HCT116 (cell line): Measurements from ENCODE around the gene RPH3AL. TPM values are rescaled to one million over a fixed set of nuclear protein-coding genes. Genes with fewer than 3 reads are reported as not detected.

Source experiments
- ATAC-seq: fragments of 200-7000 bp; cut with Tn5 transposase; 2 replicates; pipeline ENCODE4 v1.9.1; 2020; ENCODE audit warnings: mild to moderate bottlenecking, moderate library complexity
- BruUV-seq: library from RNA; stranded (reverse); fragments of 400-500 nt; replicated peaks from 2 replicates; lab custom pipeline; 2021; lab: Mats Ljungman, UMichigan
- CTCF ChIA-PET: fragments of 300-600 bp; sonication (Branson Sonifier 250); formaldehyde crosslinking; loops from one replicate; lab custom pipeline; 2021; ENCODE audit warnings: antibody characterized with exemption; lab: Charles Lee
- POLR2A ChIA-PET: fragments of 300-600, 350-600 bp; sonication (Branson Sonifier 250); formaldehyde crosslinking; loops from one replicate; lab custom pipeline; 2021; ENCODE audit warnings: antibody characterized with exemption; lab: Charles Lee
- RAD21 ChIA-PET, 2 experiments: fragments of 300-600 bp; sonication (Branson Sonifier 250); formaldehyde crosslinking; loops; one replicate each; lab custom pipeline; 2023; ENCODE audit warnings: low total read pairs in 2 of 2; ENCODE audit not compliant: uncharacterized antibody in 2 of 2, unreplicated experiment in 2 of 2, low non-redundant PET in 1 of 2; lab: Charles Lee
- DNase-seq: peaks from one replicate; pipeline ENCODE4 v3.0.0-alpha.2; 2010; ENCODE audit warnings: low read depth, low spot score
- H2AFZ ChIP-seq: fragments of 200-600 bp; shearing (Covaris generic), sonication (generic); 2 replicates; pipeline ENCODE4 v1.6.1; 2017; ENCODE audit warnings: low read depth, mixed run types, mixed read lengths, antibody characterized with exemption, low read length; ENCODE audit not compliant: poor library complexity, severe bottlenecking
- H3K27ac ChIP-seq: 2 replicates; pipeline ENCODE4 v1.5.1; 2012; ENCODE audit warnings: low read depth, low read length
- H3K27me3 ChIP-seq: fragments of 200-600 bp; sonication (generic); 2 replicates; pipeline ENCODE4 v1.6.1; 2016; ENCODE audit warnings: mixed run types, low read length, mixed read lengths; ENCODE audit not compliant: insufficient read depth
- H3K36me3 ChIP-seq, 2 experiments: fragments of 200-500 bp in 1 of 2; fragments of 200-600 bp in 1 of 2; sonication (Bioruptor generic) in 1 of 2; sonication (generic) in 1 of 2; 2 replicates each; pipeline versions ENCODE4 v1.5.1 to v1.6.1; 2014 to 2016; ENCODE audit warnings: low read length in 2 of 2, inconsistent platforms in 1 of 2, mixed read lengths in 1 of 2, mixed run types in 1 of 2; ENCODE audit not compliant: insufficient read depth in 2 of 2, control insufficient read depth in 1 of 2
- H3K4me1 ChIP-seq, 2 experiments: fragments of 200-600 bp in 1 of 2; sonication (generic) in 1 of 2; 2 replicates each; pipeline versions ENCODE4 v1.5.1 to v1.6.1; 2012 to 2017; ENCODE audit warnings: low read length in 2 of 2, inconsistent platforms in 1 of 2, mild to moderate bottlenecking in 1 of 2, mixed read lengths in 1 of 2, mixed run types in 1 of 2, moderate library complexity in 1 of 2; ENCODE audit not compliant: insufficient read depth in 2 of 2, control insufficient read depth in 1 of 2
- H3K4me2 ChIP-seq: fragments of 200-600 bp; sonication (generic); 2 replicates; pipeline ENCODE4 v1.6.1; 2017; ENCODE audit warnings: mixed run types, low read length, mixed read lengths
- H3K4me3 ChIP-seq, 2 experiments: fragments of 200-600 bp in 1 of 2; sonication (generic) in 1 of 2; replicated peaks in 1 of 2; 2 replicates each; pipeline ENCODE4 v1.5.1; 2011 to 2016; ENCODE audit warnings: low read length in 2 of 2, control low read depth in 1 of 2, low read depth in 1 of 2, mild to moderate bottlenecking in 1 of 2, mixed read lengths in 1 of 2, mixed run types in 1 of 2
- H3K79me2 ChIP-seq: fragments of 200-600 bp; sonication (generic); 2 replicates; pipeline ENCODE4 v1.6.1; 2017; ENCODE audit warnings: mild to moderate bottlenecking, mixed run types, low read length, moderate library complexity, mixed read lengths; ENCODE audit not compliant: insufficient read depth
- H3K9ac ChIP-seq: fragments of 200-600 bp; sonication (generic); 2 replicates; pipeline ENCODE4 v1.6.1; 2016; ENCODE audit warnings: low read length, mixed read lengths
- H3K9me2 ChIP-seq: fragments of 200-600 bp; sonication (generic), shearing (Covaris generic); 2 replicates; pipeline ENCODE4 v1.6.1; 2017; ENCODE audit warnings: mixed run types, mild to moderate bottlenecking, moderate library complexity; ENCODE audit not compliant: insufficient read depth
- H3K9me3 ChIP-seq, 2 experiments: fragments of 200-500 bp in 1 of 2; fragments of 200-600 bp in 1 of 2; sonication (Bioruptor generic) in 1 of 2; sonication (generic) in 1 of 2; 2 replicates each; pipeline ENCODE4 v1.6.1; 2014 to 2017; ENCODE audit warnings: low read length in 2 of 2, mixed read lengths in 2 of 2, inconsistent platforms in 1 of 2, low read depth in 1 of 2, mild to moderate bottlenecking in 1 of 2, mixed run types in 1 of 2, moderate library complexity in 1 of 2; ENCODE audit not compliant: control insufficient read depth in 1 of 2, insufficient read depth in 1 of 2
- H4K20me1 ChIP-seq: fragments of 200-600 bp; sonication (generic), shearing (Covaris generic); 2 replicates; pipeline ENCODE4 v1.6.1; 2017; ENCODE audit warnings: mixed run types, mild to moderate bottlenecking, moderate library complexity; ENCODE audit not compliant: insufficient read depth
- FOSL1 ChIP-seq: IDR thresholded peaks from 2 replicates; pipeline ENCODE4 v1.6.1; 2012; ENCODE audit warnings: low read depth
- MAX ChIP-seq: IDR thresholded peaks from 2 replicates; pipeline ENCODE4 v1.6.1; 2012
- POLR2A ChIP-seq: IDR thresholded peaks from 2 replicates; pipeline ENCODE4 v1.7.0; 2011; ENCODE audit warnings: borderline replicate concordance; ENCODE audit not compliant: insufficient read depth, insufficient read length; ENCODE audit errors: extremely low read depth
- SRF ChIP-seq: IDR thresholded peaks from 2 replicates; pipeline ENCODE4 v1.6.1; 2012; ENCODE audit warnings: low read depth
- YY1 ChIP-seq: IDR thresholded peaks from 2 replicates; pipeline ENCODE4 v1.6.1; 2011; ENCODE audit warnings: low read length, low read depth, moderate library complexity, mild to moderate bottlenecking; ENCODE audit not compliant: insufficient replicate concordance; ENCODE audit errors: extremely low read depth
- ZBTB33 ChIP-seq: IDR thresholded peaks from 2 replicates; pipeline ENCODE4 v1.6.1; 2011; ENCODE audit warnings: mild to moderate bottlenecking, low read length, moderate library complexity; ENCODE audit not compliant: insufficient replicate concordance; ENCODE audit errors: extremely low read depth
- ZFX ChIP-seq: fragments of 450-650 bp; IDR thresholded peaks from 2 replicates; pipeline ENCODE4 v1.6.1; 2017
- ZNF274 ChIP-seq: fragments of 200-500 bp; sonication (Bioruptor generic); IDR thresholded peaks from 2 replicates; pipeline ENCODE4 v1.6.1; 2014; ENCODE audit warnings: mild to moderate bottlenecking, low read depth, low read length, inconsistent platforms
- intact Hi-C: fragments of 100-400 bp; cut with micrococcal nuclease; formaldehyde crosslinking; loops from 2 replicates; pipeline ENCODE4 v1.10.0; 2022
- total RNA-seq: library from RNA; stranded (reverse); gene quantifications from one replicate; pipeline ENCODE4 v1.2.1, GENCODE V29; 2021; ENCODE audit not compliant: unreplicated experiment

The RPH3AL gene
- total RNA-seq, 1 experiment from 2014 or later: 17.0 TPM

GRCh38 chr17:329784-330420, 22.7 kb downstream of the RPH3AL start:
- CTCF ChIA-PET: no interaction called here
- Histone ChIP-seq H3K4me1 (no peaks in the 10 kb centered on the region), H4K20me1 (no peaks in the 10 kb centered on the region), H3K9ac (no peak overlapping the region), H3K36me3 (no peaks in the 10 kb centered on the region), H3K4me3 (no peak overlapping the region), H3K9me2 (no peaks in the 10 kb centered on the region), H3K4me2 (no peak overlapping the region), H3K27me3 (no peaks in the 10 kb centered on the region), H3K27ac (no peak overlapping the region), H3K9me3 (no peaks in the 10 kb centered on the region), H2AFZ (no peak overlapping the region), H3K79me2 (no peaks in the 10 kb centered on the region)
- DNase-seq (no peak), ATAC-seq (no peak)
- no TSS peak for BruUV-seq
- RAD21 ChIA-PET: no interaction called here
- TF ChIP-seq ZFX: no peak
- no peak for TF ChIP-seq SRF
- intact Hi-C loops: no loop called here
- POLR2A ChIA-PET: no interaction called here

- H3K4me3 ChIP-seq: no peak overlapping the region
- TF ChIP-seq YY1: no peak
- no peak for TF ChIP-seq MAX
- TF ChIP-seq ZFX: no peak
- no peak for TF ChIP-seq ZNF274
- TF ChIP-seq FOSL1: no peak
- no peak for TF ChIP-seq POLR2A
- TF ChIP-seq ZBTB33: no peak
- H3K79me2 ChIP-seq: no peaks in the 10 kb centered on the region
- no peak overlapping the region for H3K9ac ChIP-seq
- H3K27ac ChIP-seq: no peak overlapping the region
- no TSS peak for BruUV-seq
- no peaks in the 10 kb centered on the region for H3K27me3 ChIP-seq
- no peak overlapping the region for H2AFZ ChIP-seq
- no peak overlapping the region for H3K4me2 ChIP-seq
- ATAC-seq: no peak
- H4K20me1 ChIP-seq: no peaks in the 10 kb centered on the region
- intact Hi-C loops: no loop called here
- ChIA-PET CTCF (no interaction called here), RAD21 (no interaction called here), POLR2A (no interaction called here)
- H3K4me1 ChIP-seq: no peaks in the 10 kb centered on the region
- no peaks in the 10 kb centered on the region for H3K36me3 ChIP-seq
- no peak for DNase-seq
- no peaks in the 10 kb centered on the region for H3K9me2 ChIP-seq
- H3K9me3 ChIP-seq: no peaks in the 10 kb centered on the region
Observed at GRCh38 chr17:327971-328370, 24.6 kb downstream of the RPH3AL start.
